ENCODE results near the gene TRIM28.
A peak's percentile ranks its signal among the peaks of the same experiment; 100 is the strongest.
"Not testable (repeated sequence)": the region's sequence is repeated elsewhere in the genome, so short reads cannot be mapped to it uniquely, and the experiment has no call there.

TRIM28 gene

DNA sequence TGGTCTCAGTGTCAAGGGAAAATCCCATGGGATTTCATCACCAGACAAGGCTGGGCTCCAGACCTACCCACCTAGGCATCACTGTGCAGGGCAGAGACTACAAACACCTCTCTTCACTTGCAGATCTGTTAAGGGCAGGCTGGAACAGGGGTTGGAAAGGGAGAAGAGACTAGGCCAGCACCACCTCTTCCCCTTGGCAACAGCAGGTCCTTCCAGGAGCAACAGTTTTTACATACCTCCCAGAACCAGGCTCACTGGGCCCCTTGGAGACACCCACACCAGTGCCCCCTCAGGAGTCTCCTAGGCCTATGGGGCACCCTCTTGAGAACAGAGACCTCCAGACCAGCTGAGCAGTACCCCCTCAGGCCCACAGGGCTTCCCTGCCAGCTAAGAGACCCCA lies 17.1 kb downstream of the TRIM28 start:
- no peak for DNase-seq (ENCODE audit: low read depth, low spot score)

DNA sequence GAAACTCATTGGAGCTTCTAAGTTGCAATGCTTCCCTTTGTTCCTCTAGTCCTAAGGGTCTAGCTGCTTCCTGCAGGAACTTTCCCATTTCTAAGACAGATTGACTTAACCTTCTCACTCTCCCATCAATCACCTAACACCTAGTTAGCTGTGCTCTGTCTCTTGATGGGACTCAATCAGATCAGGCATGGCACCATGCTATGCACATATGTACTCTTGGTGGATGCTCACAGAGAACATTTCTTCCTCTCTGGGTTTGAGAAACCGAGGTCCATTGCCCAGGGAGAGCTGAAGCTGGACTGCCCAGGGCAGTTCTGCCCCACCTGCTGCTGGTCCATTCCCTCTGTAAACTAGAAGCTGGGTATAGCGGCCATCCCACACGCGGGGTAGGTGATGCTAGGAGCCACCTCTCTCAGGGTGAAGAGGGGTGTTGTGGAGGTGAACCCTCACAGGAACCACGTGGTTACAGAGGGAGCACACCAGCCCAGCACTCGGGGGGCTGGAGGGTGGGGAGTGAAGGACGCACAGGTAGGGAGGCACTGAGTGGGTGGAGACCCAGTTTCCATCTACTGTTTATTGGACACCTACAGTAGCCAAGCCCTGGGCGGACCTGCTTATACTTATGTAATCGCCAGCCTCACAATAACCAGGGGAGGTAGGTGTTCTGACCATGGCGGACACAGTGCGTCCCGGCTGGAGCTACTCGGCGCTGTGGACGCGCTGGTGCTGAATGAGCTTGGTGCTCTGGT lies 17.7 kb downstream of the TRIM28 start:
- no peak for DNase-seq (ENCODE audit: low read depth, low spot score)

DNA sequence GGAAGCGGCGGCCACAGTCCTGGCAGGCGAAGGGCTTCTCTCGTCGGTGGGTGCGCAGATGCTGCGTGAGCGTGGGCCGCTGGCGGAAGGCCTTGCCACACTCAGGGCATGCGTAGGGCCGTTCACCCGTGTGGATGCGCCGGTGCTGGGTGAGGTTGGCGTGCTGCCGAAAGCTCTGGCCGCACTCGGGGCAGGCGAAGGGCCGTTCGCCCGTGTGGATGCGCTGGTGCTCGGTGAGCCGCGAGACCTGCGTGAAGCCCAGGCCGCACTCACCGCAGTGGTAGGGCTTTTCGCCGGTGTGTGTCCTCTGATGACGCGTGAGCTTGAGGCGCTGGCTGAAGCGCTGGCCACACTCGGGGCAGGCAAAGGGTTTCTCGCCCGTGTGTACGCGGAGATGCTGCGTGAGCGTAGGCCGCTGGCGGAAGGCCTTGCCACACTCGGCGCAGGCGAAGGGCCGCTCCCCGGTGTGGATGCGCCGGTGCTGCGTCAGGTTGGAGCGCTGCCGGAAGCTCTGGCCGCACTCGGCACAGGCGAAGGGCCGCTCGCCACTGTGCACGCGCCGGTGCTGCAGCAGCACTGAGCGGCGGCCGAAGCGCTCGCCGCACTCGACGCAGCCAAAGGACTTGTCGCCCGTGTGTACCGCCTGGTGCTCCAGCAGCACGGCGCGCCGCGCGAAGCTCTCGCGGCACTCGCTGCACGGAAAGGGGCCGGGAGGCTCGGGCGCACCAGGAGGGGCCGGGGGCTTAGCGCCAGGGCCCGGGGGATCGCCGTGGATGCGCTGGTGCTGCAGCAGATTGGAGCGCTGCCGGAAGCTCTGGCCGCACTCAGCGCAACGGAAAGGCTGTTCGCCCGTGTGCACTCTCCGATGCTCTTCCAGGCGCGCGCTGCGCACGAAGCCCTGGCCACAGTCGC lies 18.5 kb downstream of the TRIM28 start:
- DNase-seq (ENCODE audit: low read depth, low spot score): peak; percentile 73

DNA sequence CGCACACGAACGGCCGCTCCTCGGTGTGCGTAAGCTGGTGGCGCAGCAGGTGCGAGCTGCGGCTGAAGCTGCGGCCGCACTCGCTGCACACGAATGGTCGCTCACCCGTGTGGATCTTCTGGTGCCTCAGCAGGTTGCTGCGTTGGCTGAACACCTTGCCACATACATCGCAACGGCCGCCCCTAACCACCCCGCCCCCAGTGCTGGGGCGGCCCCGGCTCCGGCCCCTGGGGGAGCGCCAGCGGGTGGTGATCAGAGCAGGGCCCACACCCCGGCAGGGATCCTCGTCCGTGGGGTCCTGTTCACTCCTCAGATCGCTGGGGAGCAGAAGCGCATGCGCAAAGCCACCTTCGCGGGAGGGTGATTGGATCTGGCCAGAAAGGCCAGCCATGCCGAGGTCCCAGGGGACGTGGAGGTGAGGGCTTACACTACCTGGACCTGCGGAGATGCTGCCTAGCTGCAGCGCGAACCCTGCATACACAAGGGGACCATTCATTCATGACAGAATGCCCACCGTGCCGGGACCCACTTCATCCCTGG lies 19.2 kb downstream of the TRIM28 start:
- peak; percentile 36 for DNase-seq (ENCODE audit: low read depth, low spot score)

DNA sequence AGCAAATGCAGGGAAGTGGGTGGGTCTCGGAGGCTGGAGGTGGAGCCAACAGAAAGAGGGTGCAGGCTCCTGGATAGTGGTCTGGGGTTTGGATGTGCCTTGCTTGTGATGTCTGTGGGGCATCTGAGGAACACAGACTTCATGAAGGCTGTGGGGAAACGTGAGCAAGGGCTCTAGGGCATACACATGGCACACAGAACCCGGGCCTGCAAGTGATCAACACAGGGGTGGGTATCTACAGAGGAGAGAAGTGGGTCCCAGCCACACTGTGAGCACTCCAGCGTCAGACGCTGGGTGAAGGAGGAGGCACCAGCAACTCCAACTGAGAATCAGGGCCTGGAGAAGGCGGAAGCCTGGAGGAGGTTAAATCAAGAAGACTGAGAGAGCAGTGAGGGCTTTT lies 20.0 kb downstream of the TRIM28 start:
- no peak for DNase-seq (ENCODE audit: low read depth, low spot score)

DNA sequence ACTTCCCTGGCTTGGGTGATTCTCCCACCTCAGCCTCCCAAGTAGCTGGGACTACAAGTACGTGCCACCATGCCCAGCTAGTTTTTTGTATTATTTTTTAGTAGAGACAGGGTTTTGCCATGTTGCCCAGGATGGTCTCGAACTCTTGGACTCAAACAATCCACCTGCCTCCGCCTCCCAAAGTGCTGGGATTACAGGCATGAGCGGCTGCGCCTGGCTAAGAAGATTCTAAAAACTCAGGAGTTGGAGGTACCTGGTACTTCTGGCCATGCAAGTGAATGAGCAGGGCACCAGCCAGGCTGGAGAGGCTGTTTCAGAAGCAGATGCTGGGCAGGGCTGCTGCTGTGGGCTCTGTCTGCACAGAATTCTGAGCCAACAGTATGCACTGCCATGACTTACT lies 23.1 kb downstream of the TRIM28 start:
- no peak for DNase-seq (ENCODE audit: low read depth, low spot score)

DNA sequence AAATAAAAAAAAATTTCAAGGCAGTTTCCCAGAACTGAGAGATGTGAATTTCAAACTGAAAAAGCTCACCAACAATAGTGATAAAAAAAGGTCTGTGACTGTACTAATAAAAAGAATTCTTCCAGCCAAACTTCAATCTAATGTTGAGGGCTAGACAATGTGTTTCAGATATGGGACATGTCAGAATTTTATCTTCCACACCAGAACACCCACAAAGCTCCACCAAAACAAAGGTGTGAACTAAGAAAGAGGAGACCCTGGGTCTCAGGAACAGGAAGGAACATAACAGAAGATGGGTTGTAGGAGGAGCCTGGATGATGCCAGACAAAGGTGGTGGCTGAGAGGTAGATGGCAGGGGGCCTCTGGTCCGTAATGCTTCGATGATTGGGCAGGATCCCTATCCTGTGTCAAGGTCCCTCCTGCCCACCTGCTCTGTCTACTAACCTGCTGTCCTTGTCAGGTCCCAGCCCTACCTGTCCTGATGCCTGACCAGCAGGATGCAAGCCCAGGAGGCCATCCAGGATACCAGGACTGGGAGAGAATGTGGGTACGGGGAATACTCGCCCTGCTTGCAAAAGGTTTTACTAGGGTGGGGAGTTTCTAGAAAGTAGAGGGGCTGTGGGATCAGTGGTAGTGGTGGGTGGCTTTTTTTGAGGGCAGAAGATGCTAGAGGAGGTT lies 24.7 kb downstream of the TRIM28 start:
- no peak for DNase-seq (ENCODE audit: low read depth, low spot score)

DNA sequence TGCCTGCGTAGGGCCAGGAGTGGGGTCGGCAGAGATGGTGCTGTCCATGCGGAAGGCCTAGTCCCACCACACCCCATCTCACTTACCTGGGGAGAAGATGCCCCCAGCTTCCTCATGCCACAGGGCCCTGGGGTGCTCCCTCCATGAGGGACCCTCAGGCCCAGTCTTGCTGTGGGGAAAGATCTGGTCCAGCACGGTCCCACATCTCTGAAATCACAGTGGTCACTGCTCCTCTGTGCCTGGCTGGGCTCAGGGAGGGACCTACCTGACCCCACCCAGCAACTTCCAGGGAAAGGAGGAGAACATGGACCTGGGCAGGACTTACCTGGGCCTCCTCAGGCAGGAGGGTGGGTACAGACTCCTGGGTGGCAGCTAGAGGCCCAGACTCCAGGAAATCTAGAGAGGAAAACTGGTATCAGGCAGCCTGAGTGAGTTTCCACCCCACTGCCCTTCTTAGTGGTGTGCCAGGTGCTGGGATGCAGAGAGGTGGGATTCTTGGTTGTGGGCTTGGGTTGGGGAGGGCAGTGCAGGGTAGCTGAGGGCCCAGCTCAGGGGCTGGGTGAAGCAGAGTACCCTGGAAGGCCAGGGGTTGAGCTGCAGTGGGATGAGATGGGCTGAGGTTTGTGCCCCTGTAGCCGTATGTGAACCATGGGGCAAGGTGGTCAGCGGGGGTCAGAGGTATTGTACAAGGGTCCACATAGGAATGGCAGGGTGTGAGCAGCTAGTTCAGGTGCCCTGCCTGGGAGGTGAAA lies 25.5 kb downstream of the TRIM28 start:
- no peak for DNase-seq (ENCODE audit: low read depth, low spot score)

DNA sequence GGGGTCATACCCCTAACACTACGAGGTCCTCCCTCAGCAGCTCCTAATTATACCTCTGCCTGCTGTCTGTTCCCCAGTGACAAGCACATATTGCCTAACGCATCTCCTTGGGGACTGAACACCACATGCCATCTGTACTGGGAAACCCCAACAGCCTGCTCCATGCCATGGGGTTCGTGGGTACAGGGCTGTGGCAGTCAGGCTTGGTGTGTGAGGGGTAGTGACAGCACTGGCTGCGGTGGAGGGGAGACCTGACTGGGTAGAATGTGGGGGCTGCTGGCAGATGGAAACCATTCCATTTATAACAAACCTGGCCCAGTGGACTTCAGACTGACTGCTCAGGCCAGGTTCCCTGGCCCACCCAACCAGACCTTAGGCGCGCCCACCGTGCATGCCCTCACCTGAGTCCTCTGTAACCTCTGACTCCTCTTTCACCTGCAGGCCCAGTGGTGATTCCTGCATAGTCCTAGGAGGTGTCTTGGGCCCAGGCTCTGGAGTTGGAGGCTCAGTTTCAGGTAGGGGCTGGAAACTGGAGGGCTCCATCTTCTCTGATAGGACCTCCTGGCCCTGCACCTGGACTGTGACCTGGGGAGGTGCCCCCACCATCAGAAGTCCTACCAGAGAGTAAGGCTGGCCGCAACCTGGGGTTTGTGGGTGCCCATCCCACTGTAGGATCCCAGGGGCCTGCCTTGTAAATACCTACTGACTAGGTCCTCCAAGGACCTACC lies 26.2 kb downstream of the TRIM28 start:
- DNase-seq (ENCODE audit: low read depth, low spot score): no peak

DNA sequence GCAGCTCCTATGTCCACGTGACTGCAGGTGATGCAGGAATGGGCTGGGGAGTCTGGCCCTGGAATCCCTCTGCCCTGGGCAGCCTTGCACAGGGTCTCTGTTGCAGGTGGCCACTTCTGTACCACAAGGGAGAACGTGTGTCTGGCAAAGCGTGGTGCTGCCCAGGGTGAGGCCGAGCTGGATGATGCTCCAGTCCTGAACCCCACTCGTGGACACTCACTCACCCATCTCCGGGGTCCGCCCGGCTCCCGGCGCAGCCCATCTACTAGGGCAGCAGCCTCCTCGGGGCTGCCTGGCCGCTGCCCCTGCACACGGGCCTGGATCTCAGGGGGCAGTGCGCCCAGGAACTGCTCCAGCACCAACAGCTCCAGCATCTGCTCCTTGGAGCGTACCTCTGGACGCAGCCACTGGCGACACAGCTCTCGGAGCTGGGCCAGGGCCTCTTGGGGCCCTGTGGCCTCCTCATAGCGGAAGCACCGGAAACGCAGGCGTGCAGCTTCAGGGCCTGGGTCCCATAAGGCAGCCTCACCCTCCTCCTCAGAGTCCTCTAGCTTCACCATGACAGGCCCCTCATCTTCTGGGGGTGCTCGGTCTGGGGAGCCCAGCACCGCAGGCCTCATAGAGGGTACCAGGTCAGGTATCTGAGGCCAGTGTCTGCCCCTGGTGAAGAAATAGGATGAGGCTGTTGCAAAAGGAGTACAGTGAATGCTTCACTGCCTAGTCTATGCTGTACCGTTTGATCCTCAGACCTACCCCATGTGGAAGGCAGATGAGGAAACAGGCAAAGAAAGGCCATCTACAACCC lies 27.1 kb downstream of the TRIM28 start:
- no peak for DNase-seq (ENCODE audit: low read depth, low spot score)

DNA sequence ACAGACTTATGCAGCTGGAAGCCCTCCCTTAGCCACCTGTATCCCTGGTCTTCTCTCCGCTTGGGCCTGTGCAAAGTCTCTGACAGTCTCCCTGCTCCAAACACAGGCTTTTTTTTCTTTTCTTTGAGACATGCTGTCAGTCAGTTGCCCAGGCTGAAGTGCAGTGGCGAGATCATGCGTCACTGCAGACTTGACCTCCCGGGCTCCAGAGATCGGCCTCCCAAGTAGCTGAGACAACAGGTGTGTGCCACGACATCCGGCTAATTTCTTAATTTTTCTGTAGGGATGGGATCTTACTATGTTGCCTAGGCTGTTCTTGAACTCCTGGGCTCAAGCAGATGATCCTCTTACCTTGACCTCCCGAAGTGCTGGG lies 27.7 kb downstream of the TRIM28 start:
- DNase-seq (ENCODE audit: low read depth, low spot score): no peak

DNA sequence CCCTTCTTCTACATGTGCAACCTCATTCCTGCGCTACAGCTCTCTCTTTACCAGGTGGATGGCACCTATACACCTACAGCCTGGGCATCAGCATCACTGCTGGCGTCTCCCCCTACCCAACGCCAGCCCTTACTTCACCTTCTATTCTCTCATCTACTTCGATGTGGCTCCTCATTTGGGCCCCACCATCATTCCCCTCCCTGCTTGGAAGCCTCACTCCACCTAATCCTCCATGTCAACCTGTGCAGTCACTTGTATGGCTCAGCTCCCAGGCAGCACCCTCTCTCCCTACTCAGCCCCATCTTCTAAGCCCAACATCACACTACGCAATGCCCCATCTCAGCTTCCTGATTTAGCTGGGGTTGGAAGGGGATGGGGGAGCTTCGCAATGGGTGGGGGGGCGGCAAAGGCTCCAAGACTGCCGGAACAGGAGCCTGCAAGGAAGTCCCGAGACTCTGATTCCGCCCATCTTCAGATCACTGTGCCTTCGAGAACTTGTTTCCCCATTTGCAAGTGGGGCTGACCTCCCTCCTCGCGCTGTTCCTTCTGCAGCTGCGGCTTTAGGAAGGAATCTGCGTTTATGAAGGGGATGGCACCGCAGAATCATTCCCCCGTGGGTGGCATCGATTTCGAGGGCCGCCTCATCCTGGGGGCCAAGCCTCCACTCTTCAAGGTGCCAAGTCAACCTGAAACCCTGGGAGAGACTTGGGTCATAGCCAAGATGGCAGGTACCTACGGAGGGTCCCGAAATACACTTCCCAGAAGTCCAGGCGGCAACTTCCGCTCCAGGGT lies 28.4 kb downstream of the TRIM28 start:
- no peak for DNase-seq (ENCODE audit: low read depth, low spot score)

DNA sequence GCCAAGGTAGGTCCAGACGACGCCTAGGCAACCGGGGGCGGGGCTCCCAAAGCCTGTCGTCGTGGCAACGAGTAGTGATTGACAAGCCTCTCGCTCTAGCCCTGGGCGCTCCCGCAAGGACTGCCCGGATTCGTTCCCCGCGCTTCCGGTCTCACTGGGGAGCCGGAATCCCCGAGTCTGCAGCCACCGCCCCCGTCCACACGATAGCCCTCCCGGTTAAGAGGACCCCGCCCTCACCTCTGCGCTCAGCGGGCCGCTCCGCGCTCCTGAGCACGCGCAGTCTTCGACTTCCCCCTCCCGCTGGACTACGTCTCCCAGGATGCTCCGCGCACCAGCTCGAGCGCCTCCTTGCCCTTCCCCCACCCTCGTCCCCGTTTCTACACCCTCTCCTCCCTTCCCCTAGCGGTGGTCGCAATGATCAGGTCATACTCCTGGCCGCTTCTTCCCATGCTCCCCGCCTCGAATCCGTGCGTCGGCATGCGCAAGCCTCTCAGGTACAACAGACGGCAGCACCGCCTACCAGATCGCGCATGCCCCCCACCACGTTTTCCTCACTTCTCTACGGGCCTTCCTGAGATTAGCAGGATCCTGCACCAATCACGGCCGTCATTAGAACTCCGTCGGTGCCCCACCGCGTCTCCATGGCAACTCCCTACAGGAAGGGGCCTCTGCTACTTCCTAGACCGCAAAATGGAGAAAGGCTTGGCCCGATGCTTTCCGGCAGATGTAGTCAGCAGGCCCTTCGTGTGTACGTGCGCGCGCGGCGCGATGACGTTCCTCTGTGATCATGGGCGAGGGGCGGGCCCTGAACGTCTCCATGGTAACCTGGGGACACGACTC lies 29.2 kb downstream of the TRIM28 start, which contains the start of gene MZF1:
Gene MZF1 (minus strand): TSS at position 518 of the 840 bp plus-strand sequence. CDS start 1,946 bp downstream, outside the sequence.
- DNase-seq (ENCODE audit: low read depth, low spot score): peak; percentile 100

DNA sequence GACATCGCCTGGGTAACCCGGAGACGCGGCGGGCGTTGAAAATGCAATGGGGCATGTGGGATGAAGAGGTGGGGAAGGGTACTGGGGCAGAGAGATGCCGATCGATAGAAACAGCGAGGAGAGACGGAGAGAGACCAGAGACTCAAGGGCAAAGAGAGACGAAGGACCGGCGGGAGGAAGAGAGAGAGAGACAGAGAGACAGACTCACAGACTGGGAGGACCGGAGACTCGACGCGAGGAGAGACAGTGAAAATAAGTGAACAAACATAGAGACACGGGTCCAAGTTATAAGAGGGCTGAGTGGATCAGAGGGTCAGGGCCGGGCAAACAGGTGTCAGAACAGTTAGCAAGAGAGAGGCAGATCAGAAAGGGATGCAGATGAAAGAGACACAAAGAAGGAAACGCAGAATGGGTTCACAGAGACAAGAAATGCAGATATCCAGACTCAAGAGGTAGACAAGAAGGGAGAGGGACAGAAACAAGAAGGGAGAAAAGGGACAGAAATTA lies 29.8 kb downstream of the TRIM28 start:
- no peak for DNase-seq (ENCODE audit: low read depth, low spot score)

DNA sequence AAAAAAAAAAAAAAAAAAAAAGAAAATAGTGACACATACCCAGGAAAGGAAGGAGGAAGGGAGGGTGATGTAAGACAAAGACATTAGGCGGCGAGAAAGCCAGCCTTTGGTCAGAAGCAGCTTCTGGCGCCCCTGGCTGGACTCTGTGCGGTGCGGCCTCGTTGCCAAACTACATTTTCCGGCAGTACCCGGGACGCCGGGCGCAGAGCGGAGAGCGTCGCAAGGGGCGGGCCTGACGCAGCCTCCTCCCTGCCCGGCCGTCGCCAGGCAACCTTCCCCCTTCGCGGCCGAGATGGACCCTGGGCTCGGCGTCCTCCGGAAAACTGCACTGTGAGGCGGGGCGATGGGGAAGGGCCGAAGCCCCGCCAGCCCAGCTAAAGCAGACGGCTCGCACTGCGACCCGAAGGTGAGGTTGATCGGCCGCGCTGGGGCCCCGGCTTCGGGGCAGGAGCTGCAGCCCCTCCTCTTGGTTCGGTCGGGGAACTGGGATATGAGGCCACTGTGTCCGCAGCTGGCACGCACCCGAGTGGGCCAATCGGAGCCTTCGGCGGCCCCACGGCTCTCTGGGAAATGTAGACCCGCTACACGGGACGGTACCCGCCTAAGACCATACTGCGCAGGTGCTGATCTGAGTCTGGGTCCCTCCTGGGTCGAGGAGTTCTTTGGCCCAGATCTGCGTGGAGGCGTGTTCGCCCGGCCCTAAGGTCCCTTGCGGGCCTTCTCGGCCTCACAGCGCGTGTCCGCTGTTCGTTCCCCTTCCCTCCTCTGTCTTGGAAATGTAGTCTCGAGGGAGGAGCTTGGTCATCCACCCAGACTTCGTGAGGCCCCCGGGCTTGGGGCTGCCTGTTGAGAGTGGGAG lies 31.5 kb downstream of the TRIM28 start:
- peak; percentile 97 for DNase-seq (ENCODE audit: low read depth, low spot score)

DNA sequence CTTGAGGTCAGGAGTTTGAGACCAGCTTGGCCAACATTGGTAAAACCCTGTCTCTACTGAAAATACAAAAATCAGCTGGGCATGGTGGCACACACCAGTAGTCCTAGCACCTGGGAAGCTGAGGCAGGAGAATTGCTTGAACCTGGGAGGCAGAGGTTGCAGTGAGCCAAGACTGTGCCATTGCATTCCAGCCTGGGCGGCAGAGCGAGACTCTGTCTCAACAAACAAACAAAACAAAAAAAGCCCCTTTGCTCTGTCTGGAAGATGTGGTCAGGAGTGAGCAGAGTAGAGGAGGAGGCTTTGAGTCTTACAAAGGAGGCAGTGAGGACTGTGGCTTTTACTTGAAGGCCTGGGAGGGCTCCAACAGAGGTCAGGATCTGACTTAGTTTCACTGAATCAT lies 33.7 kb downstream of the TRIM28 start:
- DNase-seq (ENCODE audit: low read depth, low spot score): not testable (repeated sequence)

Measured in ELF-1 (cell line).